HG03469 (cell line): ENCODE results near the gene FLII.
"Not testable (repeated sequence)": the region's sequence is repeated elsewhere in the genome, so short reads cannot be mapped to it uniquely, and the experiment has no call there.

Experiments
- ATAC-seq: cut with Tn5 transposase; IDR thresholded peaks from one replicate; pipeline ENCODE4 v1.9.1; 2021; ENCODE audit warnings: mild to moderate bottlenecking, moderate library complexity, moderate number of reproducible peaks; ENCODE audit not compliant: unreplicated experiment

Gene FLII

DNA sequence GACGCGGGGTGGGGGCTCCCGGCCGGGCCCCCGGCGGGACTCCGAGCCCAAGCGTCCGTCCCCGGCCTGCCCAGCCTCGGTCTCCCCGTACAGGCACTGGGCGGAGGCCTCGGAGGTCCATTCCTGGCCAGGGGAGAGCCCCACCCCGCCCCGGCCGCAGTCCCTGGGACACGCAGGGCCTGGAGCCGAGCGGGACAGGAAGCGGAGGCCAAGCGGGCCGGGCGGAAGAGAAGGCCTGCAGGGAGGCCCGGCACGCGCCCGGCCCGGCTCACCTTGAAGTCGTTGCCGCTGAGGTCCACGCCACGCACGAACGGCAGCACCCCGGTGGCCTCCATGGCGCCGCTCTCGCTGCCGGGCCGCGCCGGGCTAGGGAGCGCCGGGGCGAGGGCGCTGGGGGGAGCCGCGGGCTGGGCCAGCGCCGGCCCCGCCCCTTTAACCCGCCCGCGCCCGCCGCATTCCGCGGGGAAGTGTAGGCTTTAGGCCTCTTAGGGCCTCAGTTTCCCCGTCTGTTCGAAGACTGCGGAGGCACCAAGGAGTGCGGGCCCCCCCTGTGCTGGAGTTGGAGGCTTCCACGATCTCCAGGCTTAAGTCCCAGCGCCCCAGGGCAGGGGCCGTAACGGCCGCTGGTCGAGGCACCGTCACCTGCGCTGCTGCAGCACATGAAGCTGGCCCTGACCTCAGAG is at the start of gene FLII:
Gene FLII, minus strand, starts transcription at position 383 of the 683 bp plus-strand sequence. Its CDS starts 48 bp downstream, at position 335.
- ATAC-seq, result no peak

DNA sequence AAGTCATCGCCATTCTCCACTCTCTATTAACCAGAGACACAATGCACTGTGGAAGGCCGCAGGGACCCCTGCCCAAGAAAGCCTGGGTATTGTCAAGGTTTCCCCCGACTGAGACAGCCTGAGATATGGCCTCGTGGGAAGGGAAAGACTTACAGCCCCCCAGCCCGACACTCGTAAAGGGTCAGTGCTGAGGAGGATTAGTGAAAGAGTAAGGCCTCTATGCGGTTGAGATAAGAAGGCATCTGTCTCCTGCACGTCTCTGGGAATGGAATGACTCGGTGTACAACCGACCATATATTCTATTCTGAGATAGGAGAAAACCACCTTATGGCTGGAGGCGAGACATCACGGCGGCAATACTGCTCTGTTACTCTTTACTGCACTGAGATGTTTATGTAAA is 44.7 kb upstream of the FLII start:
- ATAC-seq, result not testable (repeated sequence)

DNA sequence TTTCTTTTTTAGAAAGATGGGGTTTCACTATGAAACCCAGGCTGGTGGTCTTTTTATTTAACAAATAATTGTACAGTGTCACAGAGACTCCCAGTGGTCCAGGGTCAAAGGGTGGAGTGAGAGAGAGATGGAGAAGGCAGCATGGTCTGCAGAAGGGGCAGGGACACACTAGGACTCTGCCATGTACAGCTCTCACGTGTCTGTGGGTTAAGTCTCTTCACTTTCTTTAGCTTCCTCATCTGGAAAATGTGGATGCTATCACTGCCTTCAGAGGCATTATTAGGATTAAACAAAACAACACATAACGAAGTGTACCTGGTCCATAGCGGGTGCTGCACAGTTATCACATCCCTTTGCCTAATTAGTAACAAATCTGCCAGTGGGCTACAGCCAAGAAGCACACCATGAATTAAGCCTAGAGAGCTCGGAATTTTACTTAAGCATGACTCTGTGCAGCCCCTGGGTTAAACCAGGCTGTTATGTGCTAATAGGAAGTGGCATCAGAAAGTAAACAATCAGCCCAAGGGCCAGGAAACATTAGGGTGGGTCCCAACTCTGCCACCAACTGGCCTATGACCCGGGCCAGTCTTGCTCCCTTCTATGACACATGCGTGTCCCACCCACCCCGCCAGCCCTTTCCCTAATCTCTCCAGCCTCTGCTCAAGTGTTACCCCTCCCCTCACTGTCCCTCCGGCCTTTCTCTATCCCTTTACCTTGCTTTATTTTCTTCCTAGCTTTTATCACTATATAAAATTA is 42.4 kb upstream of the FLII start:
- ATAC-seq, result no peak

DNA sequence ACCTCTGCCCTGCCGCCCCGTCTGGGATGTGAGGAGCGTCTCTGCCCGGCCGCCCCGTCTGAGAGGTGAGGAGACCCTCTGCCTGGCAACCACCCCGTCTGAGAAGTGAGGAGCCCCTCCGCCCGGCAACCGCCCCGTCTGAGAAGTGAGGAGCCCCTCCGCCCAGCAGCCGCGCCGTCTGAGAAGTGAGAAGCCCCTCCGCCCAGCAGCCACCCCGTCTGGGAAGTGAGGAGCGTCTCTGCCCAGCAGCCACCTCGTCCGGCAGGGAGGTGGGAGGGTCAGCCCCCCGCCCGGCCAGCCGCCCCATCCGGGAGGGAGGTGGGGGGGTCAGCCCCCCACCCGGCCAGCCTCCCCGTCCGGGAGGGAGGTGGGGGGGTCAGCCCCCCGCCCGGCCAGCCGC is 39.5 kb upstream of the FLII start:
- not testable (repeated sequence) for ATAC-seq

DNA sequence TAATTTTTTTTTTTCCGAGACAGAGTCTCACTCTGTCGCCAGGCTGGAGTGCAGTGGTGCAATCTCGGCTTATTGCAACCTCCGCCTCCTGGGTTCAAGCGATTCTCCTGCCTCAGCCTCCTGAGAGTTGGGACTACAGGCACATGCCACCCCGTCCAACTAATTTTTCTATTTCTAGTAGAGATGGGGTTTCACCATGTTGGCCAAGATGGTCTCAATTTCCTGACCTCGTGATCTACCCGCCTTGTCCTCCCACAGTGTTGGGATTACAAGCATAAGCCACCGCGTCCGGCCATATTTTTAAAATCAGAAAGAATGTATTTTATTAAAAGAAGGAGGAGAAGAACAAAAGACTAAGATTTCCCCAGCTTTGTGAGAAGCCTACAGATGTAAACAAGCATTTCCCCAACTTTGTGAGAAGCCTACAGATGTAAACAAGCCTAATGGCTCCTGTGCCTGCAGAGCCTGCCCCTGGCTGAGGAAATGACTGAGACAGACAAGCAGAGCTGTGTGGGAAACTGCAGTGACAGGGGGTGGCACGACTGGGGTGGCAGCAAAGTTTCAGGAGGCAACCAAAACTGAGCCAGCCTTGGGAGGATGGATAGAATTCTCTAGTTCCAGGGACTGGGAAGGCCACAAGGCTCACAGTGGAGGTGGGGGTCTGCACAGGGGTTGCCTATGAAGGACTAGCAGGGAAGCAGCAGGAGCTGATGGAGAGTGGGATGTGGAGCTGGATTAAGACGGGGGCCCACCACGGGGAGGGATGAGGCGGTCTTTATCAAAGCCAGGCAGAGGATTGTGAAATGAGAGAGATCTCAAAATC is 33.4 kb upstream of the FLII start:
- ATAC-seq, result no peak

DNA sequence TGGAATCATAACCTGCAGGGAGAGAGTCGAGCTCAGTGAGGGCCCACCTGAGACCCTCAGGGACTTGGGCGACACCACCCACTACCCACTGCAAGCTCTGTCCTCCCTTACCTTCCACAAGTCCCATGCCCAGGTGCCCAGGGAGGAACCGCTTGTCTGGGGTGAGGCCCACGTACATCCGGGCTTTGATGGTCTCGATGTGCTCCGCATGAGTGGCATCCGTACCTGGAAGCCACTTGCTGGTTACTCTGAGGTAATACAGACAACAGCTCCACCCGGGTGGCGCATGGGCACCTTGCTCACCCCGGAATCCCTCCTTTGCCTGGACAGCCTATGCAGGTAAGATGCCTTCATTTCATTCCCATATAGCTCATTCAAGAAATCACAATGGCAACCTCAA is 26.8 kb upstream of the FLII start:
- no peak for ATAC-seq

DNA sequence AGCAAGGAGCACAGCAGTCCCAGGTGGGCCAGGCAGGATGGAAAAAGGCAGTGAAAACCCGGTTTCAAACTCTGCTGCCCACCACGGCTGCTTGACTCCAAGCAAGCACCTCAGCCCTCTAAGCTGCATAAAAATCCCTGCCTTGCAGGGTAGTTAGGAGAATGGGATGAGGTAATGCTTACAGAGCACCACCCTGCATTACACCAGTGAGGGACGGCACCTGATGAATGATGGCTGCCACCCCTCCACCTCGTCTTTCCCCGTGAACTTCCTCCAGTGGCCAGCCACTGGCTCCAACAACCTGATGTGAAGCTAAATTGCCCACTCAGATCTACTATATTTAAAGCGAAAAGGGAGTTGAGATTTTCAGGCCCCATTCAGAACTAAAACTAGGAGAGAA is 23.2 kb upstream of the FLII start:
- no peak for ATAC-seq

DNA sequence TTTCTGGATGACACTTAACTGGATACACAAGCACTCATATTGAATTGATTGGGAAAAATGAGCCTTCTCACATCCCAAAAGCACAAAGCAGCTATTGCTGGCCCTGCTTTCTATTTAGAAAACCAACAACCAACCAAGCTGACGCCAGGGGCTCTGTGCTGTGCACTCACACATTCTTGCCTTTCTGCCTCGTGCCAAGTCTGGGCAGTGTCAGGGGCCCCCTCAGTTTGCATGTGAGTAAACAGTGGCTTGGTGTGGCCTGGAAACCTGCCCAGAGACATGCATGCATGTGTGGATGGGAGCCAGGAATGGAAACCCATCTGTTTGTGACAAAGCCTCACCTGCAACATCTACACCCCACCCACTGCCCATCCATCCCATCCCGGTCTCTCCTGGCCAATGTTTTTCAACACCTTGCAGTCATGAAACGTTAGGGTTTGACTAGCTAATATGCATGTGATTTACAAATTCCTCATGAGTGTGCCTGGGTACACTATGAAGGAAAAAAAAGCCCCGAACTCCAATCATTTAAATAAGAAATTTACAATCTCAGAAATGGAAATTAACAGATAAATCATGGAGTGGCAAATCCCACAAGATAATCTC is 22.3 kb upstream of the FLII start:
- no peak for ATAC-seq

DNA sequence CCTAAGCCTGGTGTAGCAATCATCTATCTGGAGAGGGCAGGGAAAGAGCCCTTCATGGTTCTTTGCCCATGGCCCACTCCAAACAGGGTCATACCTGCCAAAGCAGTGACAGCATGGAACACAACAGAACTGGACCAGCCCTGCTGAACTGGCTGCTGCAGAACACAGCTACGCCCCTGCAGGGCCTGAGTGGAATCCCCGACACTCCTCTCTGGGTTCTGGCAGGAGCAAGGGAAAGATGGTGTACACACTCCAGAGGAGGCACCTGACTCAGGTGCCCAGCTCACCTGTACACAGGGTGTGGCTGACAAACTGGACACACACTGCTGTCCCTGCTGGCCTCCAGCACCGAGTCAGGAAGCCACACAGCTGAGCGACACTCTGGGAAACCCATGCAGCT is 21.7 kb upstream of the FLII start:
- no peak for ATAC-seq

DNA sequence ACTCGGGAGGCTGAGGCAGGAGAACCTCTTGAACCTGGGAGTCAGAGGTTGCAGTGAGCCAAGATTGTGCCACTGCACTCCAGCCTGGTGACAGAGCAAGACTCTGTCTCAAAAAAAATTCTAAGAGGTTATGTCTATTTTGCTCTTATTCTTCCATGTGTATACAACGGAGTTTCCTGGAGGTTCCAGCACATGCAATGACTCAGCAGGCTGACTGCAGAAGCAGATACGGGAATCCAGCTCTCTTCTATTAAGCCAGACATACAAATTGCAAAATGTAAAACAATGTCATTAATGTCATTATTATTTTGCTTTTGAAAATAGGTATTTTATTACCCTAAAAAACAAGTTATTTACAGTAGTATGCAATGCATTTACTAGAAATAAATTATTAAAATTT is 20.3 kb upstream of the FLII start:
- no peak for ATAC-seq

DNA sequence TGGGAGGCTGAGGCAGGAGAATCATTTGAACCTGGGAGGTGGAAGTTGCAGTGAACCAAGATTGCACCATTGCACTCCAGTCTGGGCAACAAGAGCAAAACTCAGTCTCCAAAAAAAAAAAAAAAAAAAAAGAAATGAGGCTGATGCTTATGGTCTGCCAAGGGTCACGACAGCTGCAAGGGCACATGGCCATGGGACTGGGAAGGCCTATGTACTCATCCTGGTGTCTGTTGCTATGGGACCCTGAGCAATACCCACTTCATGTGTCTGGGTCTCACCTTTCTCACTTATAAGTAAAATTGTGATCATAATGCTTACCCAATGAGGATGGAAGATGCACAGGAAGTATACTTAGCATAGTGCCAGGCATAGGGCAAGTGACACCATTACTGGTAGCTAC is 18.5 kb upstream of the FLII start:
- ATAC-seq, result no peak

DNA sequence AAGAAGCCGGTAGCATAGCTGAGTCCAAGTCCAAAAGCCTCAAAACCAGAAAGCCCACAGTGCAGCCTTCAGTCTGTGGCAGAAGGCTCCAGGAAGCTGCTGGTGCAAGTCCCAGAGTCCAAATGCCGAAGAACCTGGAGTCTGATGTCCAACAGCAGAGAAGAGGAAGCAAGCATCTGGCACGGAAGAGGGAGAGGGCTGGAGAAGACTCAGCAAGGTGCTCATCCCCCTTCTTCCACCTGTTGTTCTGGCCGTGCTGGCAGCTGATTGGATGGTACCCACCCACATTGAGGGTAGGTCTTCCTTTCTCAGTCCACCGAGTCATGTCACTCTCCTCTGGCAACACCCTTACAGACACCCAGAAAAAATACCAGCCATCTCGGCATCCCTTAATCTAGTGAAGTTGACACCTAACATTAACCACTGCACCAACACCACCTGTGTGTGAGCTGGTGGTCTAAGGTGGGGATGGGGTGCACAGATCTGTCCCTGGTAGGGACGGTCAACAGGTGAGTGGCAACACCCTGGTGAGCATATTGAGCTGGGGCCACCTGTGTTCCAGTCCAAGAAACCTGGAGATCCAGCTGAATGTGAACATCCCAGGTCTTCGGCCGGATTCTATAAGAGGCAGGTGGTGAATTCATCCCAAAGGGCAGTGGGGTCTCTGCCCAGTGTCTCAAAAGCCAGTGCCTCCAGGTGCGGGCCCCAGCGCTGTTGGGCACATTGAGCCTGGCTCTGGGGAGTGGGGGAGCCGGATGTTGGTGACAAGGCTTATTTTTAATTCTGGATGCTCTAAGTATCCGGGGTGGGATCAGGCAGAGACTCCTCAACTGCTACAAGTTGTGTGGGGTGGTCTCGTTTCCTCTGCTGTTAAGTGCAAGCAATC is 11.8 kb upstream of the FLII start:
- no peak for ATAC-seq

DNA sequence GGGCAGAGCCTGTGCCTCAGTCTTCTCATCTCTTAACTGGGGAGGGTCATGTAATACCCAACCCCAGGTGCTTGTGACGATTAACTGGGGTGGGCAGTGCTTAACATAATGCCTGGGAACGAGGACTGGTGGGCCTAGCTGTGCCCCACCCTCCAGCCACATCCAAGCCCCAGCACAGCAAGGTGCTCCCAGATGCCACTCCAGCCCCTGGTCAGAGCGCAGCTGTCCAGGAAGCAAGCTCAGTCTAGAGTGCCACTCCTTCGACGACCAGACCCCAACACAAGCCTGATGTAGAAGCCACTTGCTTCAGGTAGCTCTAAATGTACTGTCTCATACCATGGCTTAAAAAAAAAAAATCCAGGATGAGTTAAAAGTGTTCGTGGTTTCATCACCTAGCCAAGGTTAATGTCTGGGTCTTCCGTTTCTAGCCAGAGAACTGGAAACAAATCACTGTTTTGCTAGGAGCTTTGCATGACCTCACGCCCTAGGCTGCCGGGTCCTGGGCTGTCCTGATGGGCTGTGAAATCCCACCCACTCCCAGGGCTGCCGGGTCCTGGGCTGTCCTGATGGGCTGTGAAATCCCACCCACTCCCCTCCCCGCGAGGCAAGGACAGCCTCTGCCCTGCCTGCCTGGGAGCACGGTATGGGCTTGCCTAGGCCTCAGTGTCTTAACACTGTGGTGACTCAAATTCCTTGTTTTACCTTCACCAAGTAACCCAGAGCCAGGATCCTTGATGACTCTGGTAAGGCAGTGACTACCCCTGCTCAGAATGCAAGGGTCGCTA is 9.6 kb upstream of the FLII start:
- no peak for ATAC-seq

DNA sequence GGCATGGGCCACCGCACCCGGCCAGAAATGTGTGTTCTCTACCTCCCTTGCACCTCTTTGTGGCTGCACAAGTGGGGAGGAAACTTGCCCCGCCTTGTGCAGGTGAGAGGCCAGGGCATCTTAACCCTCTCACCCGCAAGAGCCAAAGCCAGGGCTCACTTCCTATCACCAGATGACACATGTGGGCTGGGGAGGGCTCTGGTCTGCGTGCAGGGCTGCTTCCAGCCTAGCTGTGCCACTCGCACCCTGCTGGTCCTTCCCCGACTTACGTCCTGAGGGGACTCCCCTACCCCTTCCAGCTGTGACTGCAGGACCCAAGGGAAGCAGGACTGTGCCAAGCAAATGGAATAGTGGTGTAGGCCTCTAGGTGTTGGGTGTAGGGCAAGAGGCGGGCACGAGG is 8.8 kb upstream of the FLII start:
- no peak for ATAC-seq

DNA sequence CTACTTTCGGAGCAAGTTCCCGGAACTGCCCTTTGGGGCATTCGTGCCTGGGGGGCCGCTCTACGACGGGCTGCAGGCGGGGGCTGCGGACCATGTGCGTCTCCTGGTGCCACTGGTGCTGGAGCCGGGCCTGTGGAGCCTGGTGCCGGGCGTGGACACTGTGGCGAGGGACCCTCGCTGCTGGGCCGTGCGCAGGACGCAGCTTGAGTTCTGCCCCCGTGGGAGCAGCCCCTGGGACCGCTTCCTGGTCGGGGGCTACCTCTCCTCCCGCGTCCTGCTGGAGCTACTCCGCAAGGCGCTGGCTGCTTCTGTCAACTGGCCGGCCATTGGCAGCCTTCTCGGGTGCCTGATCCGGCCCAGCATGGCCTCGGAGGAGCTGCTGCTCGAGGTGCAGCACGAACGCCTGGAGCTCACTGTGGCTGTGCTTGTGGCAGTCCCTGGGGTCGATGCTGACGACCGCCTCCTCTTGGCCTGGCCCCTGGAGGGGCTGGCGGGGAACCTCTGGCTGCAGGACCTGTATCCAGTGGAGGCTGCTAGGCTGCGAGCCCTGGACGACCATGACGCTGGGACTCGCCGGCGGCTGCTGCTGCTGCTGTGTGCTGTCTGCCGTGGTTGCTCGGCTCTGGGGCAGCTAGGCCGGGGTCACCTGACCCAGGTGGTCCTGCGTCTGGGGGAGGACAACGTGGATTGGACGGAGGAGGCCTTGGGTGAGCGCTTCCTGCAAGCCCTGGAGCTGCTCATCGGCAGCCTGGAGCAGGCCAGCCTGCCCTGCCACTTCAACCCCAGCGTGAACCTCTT is 5.5 kb upstream of the FLII start:
- ATAC-seq, result no peak

DNA sequence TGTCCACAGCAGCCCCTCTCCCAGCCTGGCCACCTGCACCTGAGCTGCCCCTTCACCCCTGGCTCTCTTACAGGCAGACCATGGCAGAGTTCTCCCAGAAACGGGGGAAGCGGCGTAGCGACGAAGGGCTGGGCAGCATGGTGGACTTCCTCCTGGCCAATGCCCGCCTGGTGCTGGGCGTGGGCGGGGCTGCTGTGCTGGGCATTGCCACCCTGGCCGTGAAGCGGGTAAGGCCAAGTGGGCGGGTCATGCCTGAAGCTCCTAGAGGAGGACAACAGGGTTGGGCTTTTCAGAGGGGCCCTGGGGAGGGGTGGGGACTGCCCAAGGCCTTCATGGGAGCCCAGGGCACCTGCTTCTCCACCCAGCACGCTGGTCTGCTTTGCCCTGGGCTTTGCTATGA is 4.1 kb upstream of the FLII start:
- ATAC-seq, result no peak

DNA sequence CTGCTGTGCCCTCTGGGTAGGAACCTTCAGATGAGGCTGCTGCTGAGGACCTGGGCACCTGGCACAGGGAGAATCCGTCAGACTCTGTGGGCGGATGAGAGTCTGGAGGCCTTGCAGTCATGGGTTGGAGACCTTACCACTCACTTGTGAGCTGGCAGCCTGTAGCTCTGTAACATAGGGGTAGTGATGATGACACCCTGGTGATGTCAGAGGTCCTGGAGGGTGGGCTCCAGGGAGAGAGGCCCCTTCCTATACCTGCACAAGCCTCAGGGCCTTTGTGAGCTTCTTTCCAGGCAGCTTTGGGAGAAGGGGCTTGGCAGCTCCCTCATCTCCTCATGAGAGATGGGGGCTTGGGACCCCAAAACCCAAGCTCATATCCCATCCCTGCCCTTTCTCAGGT is 3.6 kb upstream of the FLII start:
- no peak for ATAC-seq

DNA sequence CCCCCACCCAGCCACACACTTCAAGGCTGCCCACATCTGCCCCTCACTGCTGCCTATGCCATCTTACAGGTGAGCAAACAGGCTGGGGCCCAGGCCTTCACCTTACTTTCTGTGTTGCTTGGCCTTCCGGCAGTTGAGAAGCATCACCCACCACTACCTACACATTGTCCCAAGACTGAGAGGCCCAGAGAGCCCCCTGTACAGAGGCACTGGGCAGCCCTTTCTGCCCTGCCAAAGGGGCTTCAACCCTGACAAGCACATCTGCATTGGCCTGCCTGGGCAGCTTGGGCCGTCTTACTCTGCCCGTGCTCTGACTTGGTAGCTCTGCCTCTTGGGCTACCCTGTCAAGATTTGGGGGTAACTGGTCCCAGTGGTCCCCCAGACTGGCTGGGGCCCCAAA is 3.1 kb upstream of the FLII start:
- no peak for ATAC-seq

DNA sequence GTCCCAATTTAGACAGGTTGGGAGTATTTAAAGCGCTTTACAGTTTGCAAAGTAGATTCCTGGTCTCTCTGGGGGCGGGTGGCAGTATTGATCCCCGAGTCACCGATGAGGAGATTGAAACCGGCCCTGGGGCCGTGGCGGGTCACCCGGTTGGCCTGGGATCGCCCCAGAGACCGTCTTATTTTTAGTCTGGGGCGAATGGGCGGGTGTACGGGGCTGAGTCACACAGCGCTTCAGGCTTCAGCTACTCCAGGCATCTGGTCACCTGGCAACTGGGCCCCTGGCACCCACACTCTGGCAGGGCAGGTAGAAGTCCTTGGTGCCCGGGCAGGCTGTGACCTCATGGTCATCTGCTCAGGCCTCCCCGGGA is 2.6 kb upstream of the FLII start:
- no peak for ATAC-seq
